Common myeloid progenitor, CD34-positive (primary cell): ENCODE measurements around the gene RNASE2. TPM values are rescaled to one million over a fixed set of nuclear protein-coding genes. Genes with fewer than 3 reads are reported as not detected.
"Not testable (repeated sequence)": the region's sequence is repeated elsewhere in the genome, so short reads cannot be mapped to it uniquely, and the experiment has no call there.

Experiments
- CTCF ChIA-PET: fragments of 350-600 bp; sonication (Branson Sonifier 250); formaldehyde crosslinking; loops from one replicate; lab custom pipeline; 2021; ENCODE audit warnings: antibody characterized with exemption; lab: Charles Lee
- POLR2A ChIA-PET: fragments of 350-600 bp; sonication (Branson Sonifier 250); formaldehyde crosslinking; loops from one replicate; lab custom pipeline; 2021; ENCODE audit warnings: antibody characterized with exemption; lab: Charles Lee
- DNase-seq, 3 donors: peaks; one replicate each; pipeline versions ENCODE4 v3.0.0 to v3.0.0-alpha.2; 2013
- H3K27ac ChIP-seq, 2 experiments: 1 replicate in 1 of 2; 2 replicates in 1 of 2; pipeline ENCODE4 v1.7.0; 2013; ENCODE audit warnings: inconsistent platforms in 2 of 2, low read length in 2 of 2, mild to moderate bottlenecking in 2 of 2, low read depth in 1 of 2, moderate library complexity in 1 of 2; ENCODE audit not compliant: severe bottlenecking in 2 of 2, insufficient read depth in 1 of 2, poor library complexity in 1 of 2
- H3K27me3 ChIP-seq, 5 experiments: replicated peaks in 2 of 5; 1 replicate in 3 of 5; 2 replicates in 2 of 5; pipeline versions ENCODE4 v1.6.1 to v1.7.0; 2013; ENCODE audit warnings: low read length in 4 of 5, mild to moderate bottlenecking in 2 of 5, moderate library complexity in 2 of 5, inconsistent platforms in 1 of 5; ENCODE audit not compliant: insufficient read depth in 5 of 5, control insufficient read depth in 4 of 5
- H3K36me3 ChIP-seq, 4 experiments: 1 replicate in 2 of 4; 2 replicates in 2 of 4; pipeline versions ENCODE4 v1.6.1 to v1.7.0; 2013; ENCODE audit warnings: low read length in 3 of 4, control low read depth in 1 of 4, mild to moderate bottlenecking in 1 of 4; ENCODE audit not compliant: control insufficient read depth in 4 of 4, insufficient read depth in 4 of 4
- H3K4me1 ChIP-seq, 4 experiments: 1 replicate in 3 of 4; 2 replicates in 1 of 4; pipeline versions ENCODE4 v1.6.1 to v1.7.1; 2013; ENCODE audit warnings: low read length in 3 of 4, mild to moderate bottlenecking in 3 of 4, control low read depth in 1 of 4, inconsistent platforms in 1 of 4, moderate library complexity in 1 of 4; ENCODE audit not compliant: control insufficient read depth in 4 of 4, insufficient read depth in 4 of 4; ENCODE audit errors: control extremely low read depth in 1 of 4
- H3K4me3 ChIP-seq, 7 experiments: 1 replicate in 4 of 7; 2 replicates in 3 of 7; pipeline versions ENCODE4 v1.5.1 to v1.7.0; 2013; ENCODE audit warnings: mild to moderate bottlenecking in 7 of 7, low read length in 6 of 7, moderate library complexity in 6 of 7, inconsistent platforms in 2 of 7, low read depth in 2 of 7, control low read depth in 1 of 7; ENCODE audit not compliant: insufficient read depth in 4 of 7, control insufficient read depth in 1 of 7; ENCODE audit errors: extremely low read depth in 1 of 7
- H3K9me3 ChIP-seq, 5 experiments: 1 replicate in 4 of 5; 2 replicates in 1 of 5; pipeline versions ENCODE4 v1.6.1 to v1.7.1; 2013; ENCODE audit warnings: low read length in 4 of 5, mild to moderate bottlenecking in 2 of 5, inconsistent platforms in 1 of 5, low read depth in 1 of 5, moderate library complexity in 1 of 5; ENCODE audit not compliant: control insufficient read depth in 4 of 5, insufficient read depth in 2 of 5; ENCODE audit errors: control extremely low read depth in 1 of 5
- WGBS: methylation state at CpG from one replicate; pipeline ENCODE4 v1.1.5; 2013; ENCODE audit not compliant: insufficient coverage; 5-methylcytosine and 5-hydroxymethylcytosine counted together
- polyA plus RNA-seq: library from polyadenylated mRNA; unstranded; fragments of 120-200 nt; gene quantifications from one replicate; pipeline ENCODE4 v1.2.1, GENCODE V29; 2013

RNASE2 gene
- polyA plus RNA-seq: 15.8 TPM

DNA sequence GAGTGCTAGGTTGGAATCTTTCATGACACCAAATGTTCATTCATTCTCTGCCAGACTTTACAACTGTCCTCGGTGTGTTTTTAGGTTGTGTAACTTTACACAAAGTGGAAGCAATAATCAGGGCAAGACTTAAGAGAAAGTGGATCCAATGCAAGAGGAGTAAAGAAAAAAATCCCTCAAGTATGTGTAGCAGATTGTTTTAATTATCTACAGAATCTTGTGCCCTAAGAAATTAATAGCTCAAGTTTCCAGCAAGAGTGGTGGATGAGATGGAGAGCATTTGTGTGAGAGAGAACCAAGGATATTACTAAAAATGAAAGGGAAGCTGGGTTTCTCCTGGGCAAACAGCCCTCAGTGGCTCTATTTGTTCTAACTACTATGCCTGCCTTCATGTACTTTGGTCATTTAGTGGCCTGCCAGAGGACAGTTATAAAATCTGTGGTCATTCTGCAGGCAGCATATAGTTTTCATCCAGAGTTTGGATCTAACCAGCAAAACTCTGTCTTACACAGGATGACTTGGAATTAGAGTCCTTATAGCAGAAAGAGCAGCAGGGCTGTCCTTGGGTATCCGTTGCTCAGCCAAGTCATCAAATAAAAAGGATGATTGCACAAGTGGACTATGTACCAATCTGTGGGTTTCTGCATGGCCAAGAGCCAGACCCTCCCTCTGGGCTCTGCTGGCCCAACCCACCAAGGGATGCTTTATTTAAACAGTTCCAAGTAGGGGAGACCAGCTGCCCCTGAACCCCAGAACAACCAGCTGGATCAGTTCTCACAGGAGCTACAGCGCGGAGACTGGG, at the start of gene RNASE2:
TSS of gene RNASE2 (plus strand) at position 752 of the 802 bp plus-strand sequence. CDS start 285 bp downstream, outside the sequence.
- CTCF ChIA-PET: interaction anchor here (0.9 to 1.5 kb wide), 2 partner anchors 16 to 21 kb away, joined by 4 read pairs; no protein-coding TSS in a partner anchor
- WGBS: 72% methylated on average over 3 of the region's 4 CpGs
- H3K36me3 ChIP-seq, H3K9me3 ChIP-seq, H3K27me3 ChIP-seq, H3K27ac ChIP-seq, POLR2A ChIA-PET: not testable (repeated sequence)
- Histone ChIP-seq H3K4me1 (peaks cover 0 to 38% (median 6%) of the 10 kb centered on the region in 4 experiments), H3K4me3 (peak within 1 kb of the TSS in 1 of 7 experiments; percentile 21)
- peak in 2 of 3 donors; percentile 44 to 49 for DNase-seq

DNA sequence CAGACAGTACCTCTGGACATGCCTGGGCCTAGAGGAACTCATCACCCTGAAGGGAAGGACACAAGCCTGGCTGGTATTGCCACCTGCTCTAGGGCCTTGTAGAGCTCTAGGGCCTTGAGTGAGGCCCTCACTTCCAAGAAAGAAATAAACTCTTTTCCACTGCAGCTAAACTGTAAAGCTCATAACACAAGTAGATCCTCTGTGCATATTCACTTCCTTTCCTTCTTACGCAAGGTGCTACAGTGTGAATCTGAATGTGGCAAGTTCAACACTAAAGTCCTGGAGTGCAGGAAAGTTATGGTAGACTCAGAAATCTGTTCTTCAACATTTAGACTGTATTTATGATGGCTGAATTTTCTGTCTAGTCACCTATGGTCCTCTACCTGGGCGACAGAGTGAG, 49.6 kb upstream of the RNASE2 start:
- Histone ChIP-seq H3K27me3 (no peaks in the 10 kb centered on the region), H3K4me1 (peaks cover 0 to 12% (median 0%) of the 10 kb centered on the region in 4 experiments), H3K9me3 (no peaks in the 10 kb centered on the region), H3K4me3 (no peak overlapping the region), H3K27ac (no peak overlapping the region), H3K36me3 (no peaks in the 10 kb centered on the region)
- no peak for DNase-seq
- 100% methylated on average over 1 of the region's 2 CpGs for WGBS
- ChIA-PET POLR2A (no interaction called here), CTCF (interaction anchor here (0.8 to 1.2 kb wide), 2 partner anchors 56 to 65 kb away, joined by 3 to 6 read pairs; no protein-coding TSS in a partner anchor)

GRCh38 chr14:20907214-20907613, 48.1 kb upstream of the RNASE2 start:
- no peak for DNase-seq
- CTCF ChIA-PET: no interaction called here
- Histone ChIP-seq H3K36me3 (no peaks in the 10 kb centered on the region), H3K9me3 (peaks cover 0 to 1% (median 0%) of the 10 kb centered on the region in 5 experiments), H3K27me3 (no peaks in the 10 kb centered on the region), H3K27ac (no peak overlapping the region), H3K4me1 (peaks cover 0 to 12% (median 0%) of the 10 kb centered on the region in 4 experiments), H3K4me3 (no peak overlapping the region)
- POLR2A ChIA-PET: no interaction called here
- no CpG with 5 or more reads among the region's 1 CpG for WGBS

- H3K9me3 ChIP-seq, H3K36me3 ChIP-seq, H3K4me1 ChIP-seq, H3K4me3 ChIP-seq, H3K27ac ChIP-seq, H3K27me3 ChIP-seq, CTCF ChIA-PET, DNase-seq, POLR2A ChIA-PET: not testable (repeated sequence)
- 87% methylated on average over 11 of the region's 14 CpGs for WGBS
These were observed 44.5 kb upstream of the RNASE2 start for GRCh38 chr14:20910822-20911221.

- H3K27ac ChIP-seq, H3K4me1 ChIP-seq, H3K36me3 ChIP-seq, H3K27me3 ChIP-seq, H3K9me3 ChIP-seq, POLR2A ChIA-PET: not testable (repeated sequence)
- H3K4me3 ChIP-seq: peak overlapping the region in 1 of 7 experiments; percentile 23
- DNase-seq: peak; percentile 52 to 81 (median 80)
- WGBS: 24% methylated on average over 4 of the region's 11 CpGs
- CTCF ChIA-PET: interaction anchor here (2.5 kb wide), 1 partner anchor 24 kb away, joined by 5 read pairs; no protein-coding TSS in a partner anchor
These were observed 36.1 kb upstream of the RNASE2 start for GRCh38 chr14:20919038-20919756.

DNA sequence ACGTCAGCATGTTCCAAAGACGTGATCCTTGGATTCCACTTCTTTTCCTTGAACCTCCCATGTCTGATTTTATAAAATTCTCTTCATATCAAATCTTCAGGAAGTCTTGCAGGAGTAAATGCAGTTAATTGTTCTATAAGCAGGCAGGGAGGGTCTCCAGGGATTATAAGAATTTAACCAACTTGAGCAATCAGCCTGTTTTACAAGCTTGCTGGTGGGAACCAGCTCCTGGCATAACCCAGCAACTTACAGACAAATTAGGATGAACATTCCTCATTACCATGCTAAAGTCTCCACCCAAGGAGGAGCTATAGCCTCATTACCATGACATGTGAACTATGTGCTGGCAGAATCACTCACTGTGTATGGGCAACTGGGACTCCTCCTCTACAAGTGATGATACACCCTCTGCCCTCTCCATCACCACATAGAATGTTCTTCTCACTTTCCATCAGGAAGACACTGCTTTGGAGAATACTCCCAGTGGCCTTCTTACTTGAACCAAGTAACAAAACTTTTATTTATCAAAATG, 31.5 kb upstream of the RNASE2 start:
- H3K4me1 ChIP-seq, CTCF ChIA-PET, H3K36me3 ChIP-seq, H3K27ac ChIP-seq, DNase-seq, H3K4me3 ChIP-seq, H3K27me3 ChIP-seq, POLR2A ChIA-PET: not testable (repeated sequence)
- H3K9me3 ChIP-seq: peaks cover 0 to 13% (median 7%) of the 10 kb centered on the region in 5 experiments
- WGBS: no CpG with 5 or more reads among the region's 2 CpGs
